AG09309 (cell line): ENCODE measurements around the gene PRDX5.
"Not testable (repeated sequence)": the region's sequence is repeated elsewhere in the genome, so short reads cannot be mapped to it uniquely, and the experiment has no call there.

Experiments used
- DNase-seq: peaks from one replicate; pipeline ENCODE4 v3.0.0-alpha.2; 2010; ENCODE audit warnings: low read depth
- H3K4me3 ChIP-seq: 2 replicates; pipeline ENCODE4 v1.5.1; 2011; ENCODE audit warnings: mild to moderate bottlenecking, low read depth, low read length, moderate library complexity; ENCODE audit not compliant: control insufficient read depth
- TF ChIP-seq, protein P1 (sequence below): IDR thresholded peaks from 2 replicates; pipeline ENCODE4 v1.5.1; 2011; ENCODE audit warnings: mild to moderate bottlenecking, low read depth, low read length, inconsistent platforms; ENCODE audit not compliant: insufficient read depth, control insufficient read depth; ENCODE audit errors: missing control alignments

The PRDX5 gene

DNA sequence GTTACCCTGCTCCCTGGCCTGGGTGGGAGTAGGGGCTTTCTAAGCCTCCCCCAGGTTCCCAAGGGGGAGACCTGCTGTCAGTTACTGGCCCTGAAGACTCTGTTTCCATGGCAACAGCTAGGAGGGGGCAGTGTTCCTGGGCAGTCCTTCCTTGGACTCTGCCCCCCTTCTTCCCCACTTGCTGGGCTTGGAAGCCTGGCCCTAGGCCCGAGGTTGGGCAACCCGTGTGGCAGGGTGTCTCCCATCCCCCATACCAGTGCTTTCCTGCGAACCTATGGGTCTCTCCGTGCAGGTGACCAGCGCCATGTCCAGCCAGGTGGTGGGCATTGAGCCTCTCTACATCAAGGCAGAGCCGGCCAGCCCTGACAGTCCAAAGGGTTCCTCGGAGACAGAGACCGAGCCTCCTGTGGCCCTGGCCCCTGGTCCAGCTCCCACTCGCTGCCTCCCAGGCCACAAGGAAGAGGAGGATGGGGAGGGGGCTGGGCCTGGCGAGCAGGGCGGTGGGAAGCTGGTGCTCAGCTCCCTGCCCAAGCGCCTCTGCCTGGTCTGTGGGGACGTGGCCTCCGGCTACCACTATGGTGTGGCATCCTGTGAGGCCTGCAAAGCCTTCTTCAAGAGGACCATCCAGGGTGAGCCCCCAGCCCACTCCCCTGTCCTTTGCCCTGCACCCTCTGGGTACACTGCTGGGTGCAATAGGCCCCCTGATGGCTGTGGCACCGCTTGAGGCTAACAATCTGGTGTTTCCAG lies 10.9 kb upstream of the PRDX5 start:
- TF ChIP-seq, protein P1, sequence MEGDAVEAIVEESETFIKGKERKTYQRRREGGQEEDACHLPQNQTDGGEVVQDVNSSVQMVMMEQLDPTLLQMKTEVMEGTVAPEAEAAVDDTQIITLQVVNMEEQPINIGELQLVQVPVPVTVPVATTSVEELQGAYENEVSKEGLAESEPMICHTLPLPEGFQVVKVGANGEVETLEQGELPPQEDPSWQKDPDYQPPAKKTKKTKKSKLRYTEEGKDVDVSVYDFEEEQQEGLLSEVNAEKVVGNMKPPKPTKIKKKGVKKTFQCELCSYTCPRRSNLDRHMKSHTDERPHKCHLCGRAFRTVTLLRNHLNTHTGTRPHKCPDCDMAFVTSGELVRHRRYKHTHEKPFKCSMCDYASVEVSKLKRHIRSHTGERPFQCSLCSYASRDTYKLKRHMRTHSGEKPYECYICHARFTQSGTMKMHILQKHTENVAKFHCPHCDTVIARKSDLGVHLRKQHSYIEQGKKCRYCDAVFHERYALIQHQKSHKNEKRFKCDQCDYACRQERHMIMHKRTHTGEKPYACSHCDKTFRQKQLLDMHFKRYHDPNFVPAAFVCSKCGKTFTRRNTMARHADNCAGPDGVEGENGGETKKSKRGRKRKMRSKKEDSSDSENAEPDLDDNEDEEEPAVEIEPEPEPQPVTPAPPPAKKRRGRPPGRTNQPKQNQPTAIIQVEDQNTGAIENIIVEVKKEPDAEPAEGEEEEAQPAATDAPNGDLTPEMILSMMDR: no peak
- no peak for DNase-seq
- H3K4me3 ChIP-seq: peak overlapping the region; percentile 93

DNA sequence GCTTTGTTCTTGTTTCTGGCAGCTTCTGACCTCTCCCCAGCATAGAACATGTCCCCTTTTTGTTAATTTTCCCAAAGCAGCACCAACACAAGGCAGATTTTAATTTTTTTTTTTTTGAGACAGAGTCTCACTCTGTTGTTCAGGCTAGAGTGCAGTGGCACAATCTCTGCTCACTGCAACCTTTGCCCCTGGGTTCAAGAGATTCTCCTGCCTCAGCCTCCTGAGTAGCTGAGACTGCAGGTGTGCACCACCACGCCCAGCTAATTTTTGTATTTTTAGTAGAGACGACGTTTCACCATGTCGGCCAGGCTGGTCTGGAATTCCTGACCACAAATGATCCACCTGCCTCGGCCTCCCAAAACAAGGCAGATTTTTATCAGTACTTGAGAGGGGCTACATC lies 10.1 kb upstream of the PRDX5 start:
- H3K4me3 ChIP-seq, DNase-seq: not testable (repeated sequence)

DNA sequence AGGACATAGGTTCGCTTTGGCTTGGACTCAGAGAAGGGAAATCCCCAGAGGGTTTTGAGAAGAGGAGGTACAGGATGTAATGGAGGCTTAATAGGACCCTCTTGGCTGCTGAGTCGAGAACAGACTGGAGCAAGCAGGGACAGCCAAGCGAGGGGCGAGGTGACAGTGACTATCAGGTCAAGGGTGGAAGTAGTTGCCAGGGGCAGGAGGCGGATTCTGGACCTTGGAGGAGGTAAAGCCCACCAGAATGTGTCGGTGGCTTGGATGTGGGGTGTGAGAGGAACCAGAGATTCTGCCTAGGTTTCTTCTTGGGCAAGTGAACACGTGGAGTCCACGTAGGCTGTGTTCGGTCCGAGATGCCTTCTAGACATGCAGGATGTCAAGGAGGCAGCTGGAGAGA lies 5.0 kb upstream of the PRDX5 start:
- H3K4me3 ChIP-seq: no peak overlapping the region
- TF ChIP-seq, protein P1: no peak
- DNase-seq: no peak

DNA sequence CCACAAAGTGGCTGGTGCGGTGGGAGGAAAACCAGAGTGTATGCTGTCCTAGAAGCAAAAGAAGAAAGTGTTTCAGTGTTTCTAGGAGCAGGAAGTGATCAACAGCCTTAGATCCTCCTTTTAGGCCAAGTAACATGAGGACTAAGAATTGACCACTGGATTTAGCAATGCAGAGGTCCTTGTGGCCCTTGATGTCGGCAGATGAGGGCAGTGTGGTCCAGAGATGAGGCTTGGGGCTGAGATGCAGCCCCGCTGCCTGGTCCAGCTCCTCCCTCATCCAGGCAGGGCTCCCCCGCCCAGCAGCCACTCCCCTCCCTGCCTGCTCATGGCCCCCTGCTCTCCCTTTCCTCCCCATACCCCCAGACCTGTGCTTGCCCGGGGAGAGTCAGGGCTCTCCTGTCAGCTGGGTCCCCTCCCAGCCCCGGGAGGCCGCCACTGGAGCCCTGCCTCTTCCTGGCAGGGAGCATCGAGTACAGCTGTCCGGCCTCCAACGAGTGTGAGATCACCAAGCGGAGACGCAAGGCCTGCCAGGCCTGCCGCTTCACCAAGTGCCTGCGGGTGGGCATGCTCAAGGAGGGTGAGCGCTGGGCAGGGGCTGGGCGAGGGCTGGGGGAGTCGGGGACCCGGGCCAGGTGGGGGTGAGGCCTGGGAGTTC lies 4.3 kb upstream of the PRDX5 start:
- H3K4me3 ChIP-seq: peak overlapping the region; percentile 36
- no peak for DNase-seq
- TF ChIP-seq, protein P1: peak; percentile 24

DNA sequence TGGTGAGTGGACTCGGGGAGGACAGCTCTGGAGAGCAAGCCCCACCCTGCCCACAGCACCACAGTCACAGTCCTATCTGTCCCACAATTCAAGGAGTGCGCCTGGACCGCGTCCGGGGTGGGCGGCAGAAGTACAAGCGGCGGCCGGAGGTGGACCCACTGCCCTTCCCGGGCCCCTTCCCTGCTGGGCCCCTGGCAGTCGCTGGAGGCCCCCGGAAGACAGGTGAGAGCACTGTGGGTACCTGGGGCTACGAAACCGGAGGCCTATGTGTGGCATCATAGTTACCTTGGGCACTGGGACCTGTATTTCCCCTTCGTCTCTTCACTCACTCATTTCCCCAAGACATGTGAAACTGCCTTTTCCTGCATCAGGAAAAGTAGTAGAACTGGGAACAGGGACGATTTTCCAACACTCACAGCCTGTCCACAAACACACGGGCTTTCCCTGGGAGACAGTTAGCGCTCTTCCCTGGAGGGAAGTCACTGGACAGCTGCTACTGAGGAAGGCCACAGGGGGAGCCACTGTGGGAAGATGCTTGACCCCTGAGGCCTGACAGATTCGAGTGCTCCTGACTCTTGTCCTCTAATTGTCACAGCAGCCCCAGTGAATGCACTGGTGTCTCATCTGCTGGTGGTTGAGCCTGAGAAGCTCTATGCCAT lies 3.6 kb upstream of the PRDX5 start:
- TF ChIP-seq, protein P1: peak; percentile 31
- no peak for DNase-seq
- peak overlapping the region; percentile 36 for H3K4me3 ChIP-seq

DNA sequence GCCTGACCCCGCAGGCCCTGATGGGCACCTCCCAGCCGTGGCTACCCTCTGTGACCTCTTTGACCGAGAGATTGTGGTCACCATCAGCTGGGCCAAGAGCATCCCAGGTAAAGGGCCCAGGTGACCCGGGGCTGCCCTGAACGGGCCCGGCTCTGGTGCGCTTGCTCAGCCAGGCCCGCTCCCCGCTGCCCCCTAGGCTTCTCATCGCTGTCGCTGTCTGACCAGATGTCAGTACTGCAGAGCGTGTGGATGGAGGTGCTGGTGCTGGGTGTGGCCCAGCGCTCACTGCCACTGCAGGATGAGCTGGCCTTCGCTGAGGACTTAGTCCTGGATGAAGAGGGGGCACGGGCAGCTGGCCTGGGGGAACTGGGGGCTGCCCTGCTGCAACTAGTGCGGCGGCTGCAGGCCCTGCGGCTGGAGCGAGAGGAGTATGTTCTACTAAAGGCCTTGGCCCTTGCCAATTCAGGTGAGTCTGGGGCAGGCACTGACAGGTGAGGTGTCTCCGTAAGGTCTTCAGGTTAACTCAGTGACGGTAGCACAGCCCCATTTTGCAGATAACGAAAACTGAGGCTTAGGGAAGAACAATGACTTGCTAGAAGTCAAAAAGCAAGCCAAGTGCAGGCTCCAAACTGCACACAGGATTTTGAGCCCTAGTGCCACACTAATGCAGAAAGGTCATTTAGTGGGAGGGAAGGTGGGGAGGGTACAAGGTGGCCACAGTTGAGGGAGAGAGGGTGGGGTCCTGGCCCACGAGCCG lies 2.9 kb upstream of the PRDX5 start:
- no peak overlapping the region for H3K4me3 ChIP-seq
- DNase-seq: no peak
- TF ChIP-seq, protein P1: no peak

DNA sequence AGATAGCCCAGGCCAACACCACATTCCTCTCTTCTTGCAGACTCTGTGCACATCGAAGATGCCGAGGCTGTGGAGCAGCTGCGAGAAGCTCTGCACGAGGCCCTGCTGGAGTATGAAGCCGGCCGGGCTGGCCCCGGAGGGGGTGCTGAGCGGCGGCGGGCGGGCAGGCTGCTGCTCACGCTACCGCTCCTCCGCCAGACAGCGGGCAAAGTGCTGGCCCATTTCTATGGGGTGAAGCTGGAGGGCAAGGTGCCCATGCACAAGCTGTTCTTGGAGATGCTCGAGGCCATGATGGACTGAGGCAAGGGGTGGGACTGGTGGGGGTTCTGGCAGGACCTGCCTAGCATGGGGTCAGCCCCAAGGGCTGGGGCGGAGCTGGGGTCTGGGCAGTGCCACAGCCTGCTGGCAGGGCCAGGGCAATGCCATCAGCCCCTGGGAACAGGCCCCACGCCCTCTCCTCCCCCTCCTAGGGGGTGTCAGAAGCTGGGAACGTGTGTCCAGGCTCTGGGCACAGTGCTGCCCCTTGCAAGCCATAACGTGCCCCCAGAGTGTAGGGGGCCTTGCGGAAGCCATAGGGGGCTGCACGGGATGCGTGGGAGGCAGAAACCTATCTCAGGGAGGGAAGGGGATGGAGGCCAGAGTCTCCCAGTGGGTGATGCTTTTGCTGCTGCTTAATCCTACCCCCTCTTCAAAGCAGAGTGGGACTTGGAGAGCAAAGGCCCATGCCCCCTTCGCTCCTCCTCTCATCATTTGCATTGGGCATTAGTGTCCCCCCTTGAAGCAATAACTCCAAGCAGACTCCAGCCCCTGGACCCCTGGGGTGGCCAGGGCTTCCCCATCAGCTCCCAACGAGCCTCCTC lies 2.0 kb upstream of the PRDX5 start:
- not testable (repeated sequence) for H3K4me3 ChIP-seq, DNase-seq
